HTERT RPE-1 (cell line): Measurements from ENCODE around the gene ARL13B.

ENCODE experiments used
- in situ Hi-C: fragments of 300-500 bp; cut with MboI; formaldehyde crosslinking; loops from 4 replicates; pipeline ENCODE4 v1.14.3; 2020; ENCODE audit warnings: low sequenced_read_pairs

ARL13B gene

DNA sequence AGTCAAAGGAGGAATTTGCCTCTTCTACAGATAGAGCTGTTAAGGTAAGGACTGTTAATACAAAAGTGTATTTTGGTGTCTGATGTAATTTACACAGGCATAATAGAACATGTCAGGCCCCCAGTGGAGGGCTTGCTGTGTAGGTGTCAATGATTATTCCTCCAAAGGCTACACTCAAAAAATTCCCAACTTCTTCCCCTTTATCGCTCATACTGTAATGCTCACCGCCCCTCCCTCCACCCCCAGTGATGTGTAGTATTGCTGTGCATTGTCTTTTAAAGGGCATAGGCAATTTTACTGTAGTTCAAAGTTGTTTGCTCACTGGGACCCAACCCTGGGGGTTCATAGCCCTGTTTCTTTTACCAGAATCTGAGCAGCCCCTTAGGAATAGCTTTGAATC is 115.2 kb downstream of the ARL13B start:
- in situ Hi-C loops: no loop called here

DNA sequence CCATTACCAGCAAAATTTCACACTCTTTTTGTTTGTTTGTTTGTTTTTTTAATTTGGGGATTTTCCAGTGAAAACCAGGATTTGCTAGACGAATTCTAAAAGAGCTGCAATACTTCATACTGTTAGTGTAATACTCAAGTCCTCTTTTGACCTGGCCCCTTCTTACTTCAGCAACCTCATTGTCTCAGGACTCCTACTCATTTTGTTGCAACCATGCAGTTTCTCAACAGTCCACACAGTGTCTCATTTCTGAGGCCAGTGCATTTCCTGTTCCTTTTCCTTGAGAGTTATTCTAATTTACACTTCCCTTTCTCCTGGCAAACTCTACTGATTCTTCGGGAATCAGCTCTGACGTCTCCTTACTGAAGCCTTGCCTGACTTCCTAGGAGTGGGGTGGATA is 118.5 kb downstream of the ARL13B start:
- in situ Hi-C loops: no loop called here

DNA sequence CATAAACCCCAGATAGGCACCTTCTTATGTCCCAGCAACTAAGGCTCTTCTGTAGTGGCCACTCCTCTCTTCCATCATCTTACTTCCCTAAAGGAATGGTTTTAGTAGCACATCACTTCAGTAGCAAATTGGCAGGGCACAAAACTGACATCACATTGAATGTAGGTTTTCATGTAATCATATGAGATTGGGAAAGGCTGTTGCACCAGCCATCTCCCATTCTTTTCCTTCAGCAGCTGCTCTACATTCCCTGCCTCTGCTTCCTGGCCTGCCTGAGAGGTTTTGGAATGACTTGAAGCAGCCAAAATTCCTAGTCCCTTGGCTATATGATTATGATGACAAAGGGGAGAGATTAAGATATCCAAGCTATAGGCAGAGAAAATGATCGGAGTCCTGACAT is 119.4 kb downstream of the ARL13B start:
- in situ Hi-C loops: no loop called here

DNA sequence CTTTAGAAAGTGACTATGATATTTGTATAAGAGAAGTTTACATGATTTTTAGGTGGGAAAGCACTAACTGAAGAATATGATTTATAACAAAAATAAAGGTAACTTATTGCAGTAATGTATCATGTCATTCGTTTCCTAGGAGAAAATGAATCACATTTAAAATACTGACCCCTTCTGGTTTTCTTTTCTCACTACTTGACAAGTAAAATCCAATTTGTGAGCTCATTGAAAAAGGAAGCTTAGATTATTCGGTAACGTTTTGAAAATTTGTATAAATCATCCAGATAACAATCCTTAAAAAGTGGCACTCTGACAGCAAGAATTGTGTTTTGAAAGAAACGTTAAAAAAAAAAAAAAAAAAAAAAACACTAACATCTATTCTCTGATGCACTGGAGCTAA is 121.9 kb downstream of the ARL13B start:
- in situ Hi-C loops: no loop called here
